H9 (cell line): Measurements from ENCODE around the gene ATG2B. TPM values are rescaled to one million over a fixed set of nuclear protein-coding genes. Genes with fewer than 3 reads are reported as not detected.

Source experiments
- DNase-seq: peaks from one replicate; pipeline ENCODE4 v3.0.0-alpha.2; 2017
- H2AFZ ChIP-seq: one replicate; pipeline ENCODE4 v1.6.1; 2013; ENCODE audit warnings: mild to moderate bottlenecking, low read length, control low read depth, moderate library complexity
- H2AK5ac ChIP-seq: 2 replicates; pipeline ENCODE4 v1.6.1; 2013; ENCODE audit warnings: low read length, control low read depth, mixed read lengths; ENCODE audit not compliant: insufficient read length
- H2BK120ac ChIP-seq: one replicate; pipeline ENCODE4 v1.6.1; 2013; ENCODE audit warnings: low read depth, mild to moderate bottlenecking, low read length, control low read depth, inconsistent platforms; ENCODE audit not compliant: poor library complexity, severe bottlenecking
- H2BK12ac ChIP-seq: 2 replicates; pipeline ENCODE4 v1.6.1; 2013; ENCODE audit warnings: low read length, control low read depth, mixed read lengths, low read depth; ENCODE audit not compliant: insufficient read length
- H2BK15ac ChIP-seq: 2 replicates; pipeline ENCODE4 v1.6.1; 2013; ENCODE audit warnings: low read depth, low read length, control low read depth
- H2BK20ac ChIP-seq: one replicate; pipeline ENCODE4 v1.6.1; 2013; ENCODE audit warnings: low read depth, mild to moderate bottlenecking, low read length, control low read depth, inconsistent platforms; ENCODE audit not compliant: poor library complexity, severe bottlenecking
- H2BK5ac ChIP-seq: 2 replicates; pipeline ENCODE4 v1.6.1; 2013; ENCODE audit warnings: low read length, control low read depth, mixed read lengths; ENCODE audit not compliant: insufficient read length
- H3K14ac ChIP-seq: 2 replicates; pipeline ENCODE4 v1.6.1; 2013; ENCODE audit warnings: low read length, control low read depth; ENCODE audit not compliant: insufficient read depth
- H3K18ac ChIP-seq: 2 replicates; pipeline ENCODE4 v1.6.1; 2013; ENCODE audit warnings: low read depth, mild to moderate bottlenecking, mixed read lengths, low read length, control low read depth; ENCODE audit not compliant: insufficient read length
- H3K23ac ChIP-seq: 2 replicates; pipeline ENCODE4 v1.6.1; 2013; ENCODE audit warnings: low read length, control low read depth, mixed read lengths, low read depth; ENCODE audit not compliant: insufficient read length
- H3K23me2 ChIP-seq: 2 replicates; pipeline ENCODE4 v1.6.1; 2013; ENCODE audit warnings: low read depth, mild to moderate bottlenecking, mixed read lengths, low read length, control low read depth; ENCODE audit not compliant: insufficient read length, poor library complexity, severe bottlenecking
- H3K27ac ChIP-seq: 2 replicates; pipeline ENCODE4 v1.5.1; 2013; ENCODE audit warnings: low read length, control low read depth, mixed read lengths, low read depth; ENCODE audit not compliant: insufficient read length
- H3K27me3 ChIP-seq: 2 replicates; pipeline ENCODE4 v1.6.1; 2013; ENCODE audit warnings: low read length, control low read depth, inconsistent platforms; ENCODE audit not compliant: insufficient read depth
- H3K4ac ChIP-seq: 2 replicates; pipeline ENCODE4 v1.6.1; 2013; ENCODE audit warnings: low read depth, mild to moderate bottlenecking, control low read depth, inconsistent platforms, low read length, moderate library complexity
- H3K4me1 ChIP-seq: 2 replicates; pipeline ENCODE4 v1.6.1; 2013; ENCODE audit warnings: low read length, control low read depth, inconsistent platforms; ENCODE audit not compliant: insufficient read depth
- H3K4me2 ChIP-seq: 2 replicates; pipeline ENCODE4 v1.6.1; 2013; ENCODE audit warnings: low read length, control low read depth, mixed read lengths; ENCODE audit not compliant: insufficient read length, insufficient read depth
- H3K56ac ChIP-seq: 2 replicates; pipeline ENCODE4 v1.6.1; 2013; ENCODE audit warnings: low read depth, mild to moderate bottlenecking, mixed read lengths, low read length, control low read depth; ENCODE audit not compliant: insufficient read length
- H3K79me1 ChIP-seq: 2 replicates; pipeline ENCODE4 v1.6.1; 2013; ENCODE audit warnings: low read depth, mild to moderate bottlenecking, moderate library complexity, low read length, control low read depth, inconsistent platforms; ENCODE audit not compliant: insufficient read depth, poor library complexity, severe bottlenecking
- H3K79me2 ChIP-seq: 2 replicates; pipeline ENCODE4 v1.6.1; 2013; ENCODE audit warnings: low read length, control low read depth, inconsistent platforms; ENCODE audit not compliant: insufficient read depth
- H3K9ac ChIP-seq: 2 replicates; pipeline ENCODE4 v1.6.1; 2013; ENCODE audit warnings: low read length, control low read depth, mixed read lengths; ENCODE audit not compliant: insufficient read length; ENCODE audit errors: extremely low read depth
- H3K9me3 ChIP-seq: one replicate; pipeline ENCODE4 v1.6.1; 2013; ENCODE audit warnings: low read depth, low read length, inconsistent platforms; ENCODE audit not compliant: control insufficient read depth
- H3T11ph ChIP-seq: one replicate; pipeline ENCODE4 v1.6.1; 2013; ENCODE audit warnings: mild to moderate bottlenecking, low read length, control low read depth, inconsistent platforms
- H4K20me1 ChIP-seq: one replicate; pipeline ENCODE4 v1.6.1; 2013; ENCODE audit not compliant: control insufficient read depth, insufficient read length, insufficient read depth
- H4K5ac ChIP-seq: 2 replicates; pipeline ENCODE4 v1.6.1; 2013; ENCODE audit warnings: low read depth, mild to moderate bottlenecking, mixed read lengths, low read length, control low read depth; ENCODE audit not compliant: insufficient read length
- H4K8ac ChIP-seq: replicated peaks from 2 replicates; pipeline ENCODE4 v1.6.1; 2013; ENCODE audit warnings: low read length, control low read depth, mixed read lengths, low read depth; ENCODE audit not compliant: insufficient read length
- H4K91ac ChIP-seq: 2 replicates; pipeline ENCODE4 v1.6.1; 2013; ENCODE audit warnings: low read depth, mild to moderate bottlenecking, moderate library complexity, mixed read lengths, low read length, control low read depth; ENCODE audit not compliant: insufficient read length
- H3K27ac Mint-ChIP-seq, 3 experiments: 2 replicates in 2 of 3; 3 replicates in 1 of 3; pipeline ENCODE4 v1.8.0; 2020 to 2021; ENCODE audit warnings: mixed read lengths in 3 of 3, mild to moderate bottlenecking in 1 of 3, moderate library complexity in 1 of 3
- H3K27me3 Mint-ChIP-seq: 2 replicates; pipeline ENCODE4 v1.8.0; 2021; ENCODE audit warnings: low read depth, mild to moderate bottlenecking, moderate library complexity, mixed read lengths
- H3K36me3 Mint-ChIP-seq, 3 experiments: 2 replicates in 2 of 3; 3 replicates in 1 of 3; pipeline ENCODE4 v1.8.0; 2020 to 2021; ENCODE audit warnings: low read depth in 3 of 3, mixed read lengths in 3 of 3; ENCODE audit not compliant: insufficient read depth in 1 of 3
- H3K4me1 Mint-ChIP-seq, 2 experiments: 2 replicates each; pipeline ENCODE4 v1.8.0; 2020; ENCODE audit warnings: mixed read lengths in 2 of 2
- H3K4me3 Mint-ChIP-seq, 2 experiments: 2 replicates in 1 of 2; 3 replicates in 1 of 2; pipeline ENCODE4 v1.8.0; 2020 to 2021; ENCODE audit warnings: mild to moderate bottlenecking in 2 of 2, mixed read lengths in 2 of 2, moderate library complexity in 1 of 2
- H3K9me3 Mint-ChIP-seq, 2 experiments: 2 replicates in 1 of 2; 3 replicates in 1 of 2; pipeline ENCODE4 v1.8.0; 2020; ENCODE audit warnings: mild to moderate bottlenecking in 2 of 2, mixed read lengths in 2 of 2, moderate library complexity in 1 of 2
- CTCF ChIP-seq: fragments of 200-600 bp; sonication (generic); conservative IDR thresholded peaks from 3 replicates; pipeline ENCODE4 v1.8.0; 2021; ENCODE audit warnings: antibody characterized with exemption, mild to moderate bottlenecking
- WGBS: extraction: QIAGEN DNeasy Blood & Tissue Kit; methylation state at CpG from one replicate; pipeline ENCODE4 v1.1.7; 2013; ENCODE audit warnings: missing lambda C conversion rate, low lambda C conversion rate, mixed read lengths; ENCODE audit not compliant: insufficient read length; ENCODE audit errors: extremely low coverage; 5-methylcytosine and 5-hydroxymethylcytosine counted together
- total RNA-seq: library from RNA; stranded (reverse); gene quantifications from 2 replicates; pipeline ENCODE4 v1.2.1, GENCODE V29; 2021

ATG2B gene
- total RNA-seq, 1 experiment from 2014 or later, result 12.6 TPM

DNA sequence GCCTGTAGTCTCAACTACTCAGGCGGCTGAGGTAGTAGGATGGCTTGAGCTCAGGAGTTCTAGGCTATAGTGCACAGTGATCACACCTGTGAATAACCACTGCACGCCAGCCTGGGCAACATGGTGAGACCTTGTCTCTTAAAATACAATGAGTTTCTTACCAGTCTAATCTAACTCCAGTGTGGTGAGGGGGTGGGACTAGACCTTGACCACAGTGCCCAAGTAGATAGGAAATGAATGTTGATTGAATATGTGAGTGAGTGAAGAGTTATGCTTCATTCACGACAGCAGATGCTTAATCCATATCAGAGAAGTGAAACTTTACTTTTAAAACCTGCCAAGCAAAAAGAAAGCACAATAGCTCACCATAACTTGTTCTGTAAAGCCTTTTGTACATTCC is 17.6 kb upstream of the ATG2B start:
- H3K36me3 Mint-ChIP-seq, result peaks cover 2 to 28% (median 22%) of the 10 kb centered on the region in 3 experiments; a peak in 5 of 7 replicates
- WGBS, result no CpG with 5 or more reads among the region's 3 CpGs
- H3K27me3 Mint-ChIP-seq, result no peaks in the 10 kb centered on the region

More for the DNA sequence above, 17.6 kb upstream of the ATG2B start:
- no peak overlapping the region for H3K4ac ChIP-seq
- peaks cover 3% of the 10 kb centered on the region; the same call in 1 of the 2 replicates for H3K4me1 ChIP-seq
- H3K79me1 ChIP-seq, result peaks cover 4% of the 10 kb centered on the region
- H4K5ac ChIP-seq, result no peak overlapping the region
- no peak overlapping the region for H2AFZ ChIP-seq
- H3K14ac ChIP-seq, result no peak overlapping the region
- no peak overlapping the region for H2BK15ac ChIP-seq
- no peaks in the 10 kb centered on the region for H3K23me2 ChIP-seq
- no peaks in the 10 kb centered on the region for H3K9me3 ChIP-seq
- no peak for TF ChIP-seq CTCF
- Mint-ChIP-seq H3K4me1 (peaks cover 5 to 11% of the 10 kb centered on the region in 2 experiments), H3K9me3 (no peaks in the 10 kb centered on the region), H3K4me3 (no peak overlapping the region), H3K27ac (no peak overlapping the region)
- H4K8ac ChIP-seq, result no peak overlapping the region
- H2BK120ac ChIP-seq, result no peak overlapping the region
- H4K91ac ChIP-seq, result no peak overlapping the region
- H3K9ac ChIP-seq, result no peak overlapping the region
- H2AK5ac ChIP-seq, result no peak overlapping the region
- H2BK12ac ChIP-seq, result no peak overlapping the region
- no peak overlapping the region for H3K27ac ChIP-seq
- H2BK20ac ChIP-seq, result no peak overlapping the region
- no peak overlapping the region for H3K23ac ChIP-seq
- H2BK5ac ChIP-seq, result no peak overlapping the region
- no peak for DNase-seq
- H3K18ac ChIP-seq, result no peak overlapping the region
- no peaks in the 10 kb centered on the region; the same call in 1 of the 2 replicates for H3K27me3 ChIP-seq
- H3K79me2 ChIP-seq, result 0 out of 2 replicates have a peak, but pooled peaks cover 2% of the 10 kb centered on the region
- no peak overlapping the region for H3K4me2 ChIP-seq
- H3T11ph ChIP-seq, result no peak overlapping the region
- no peak overlapping the region for H3K56ac ChIP-seq
- H4K20me1 ChIP-seq, result no peaks in the 10 kb centered on the region
